ENCODE data around the gene OR5K3.

DNA sequence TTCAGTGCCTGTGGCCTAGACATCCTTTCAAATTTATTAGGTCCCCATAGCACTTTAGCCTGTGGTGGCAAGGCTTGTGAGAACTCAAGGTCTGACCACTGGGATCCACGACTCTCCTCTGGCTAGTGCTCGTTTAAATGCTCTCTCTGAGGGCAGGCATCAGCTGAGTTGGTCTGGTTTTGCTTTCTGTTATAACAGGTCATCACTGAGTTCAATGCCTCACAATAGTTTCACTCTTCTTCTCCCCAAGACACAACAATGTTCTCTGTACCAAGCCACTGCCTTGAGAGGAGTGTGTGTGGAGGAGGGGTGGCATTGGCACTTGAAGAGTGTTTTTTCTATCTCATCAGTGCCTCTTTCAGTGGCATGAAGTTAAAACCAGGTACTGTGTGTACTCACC, 29.2 kb upstream of the OR5K3 start:
- TF ChIP-seq, protein P1, sequence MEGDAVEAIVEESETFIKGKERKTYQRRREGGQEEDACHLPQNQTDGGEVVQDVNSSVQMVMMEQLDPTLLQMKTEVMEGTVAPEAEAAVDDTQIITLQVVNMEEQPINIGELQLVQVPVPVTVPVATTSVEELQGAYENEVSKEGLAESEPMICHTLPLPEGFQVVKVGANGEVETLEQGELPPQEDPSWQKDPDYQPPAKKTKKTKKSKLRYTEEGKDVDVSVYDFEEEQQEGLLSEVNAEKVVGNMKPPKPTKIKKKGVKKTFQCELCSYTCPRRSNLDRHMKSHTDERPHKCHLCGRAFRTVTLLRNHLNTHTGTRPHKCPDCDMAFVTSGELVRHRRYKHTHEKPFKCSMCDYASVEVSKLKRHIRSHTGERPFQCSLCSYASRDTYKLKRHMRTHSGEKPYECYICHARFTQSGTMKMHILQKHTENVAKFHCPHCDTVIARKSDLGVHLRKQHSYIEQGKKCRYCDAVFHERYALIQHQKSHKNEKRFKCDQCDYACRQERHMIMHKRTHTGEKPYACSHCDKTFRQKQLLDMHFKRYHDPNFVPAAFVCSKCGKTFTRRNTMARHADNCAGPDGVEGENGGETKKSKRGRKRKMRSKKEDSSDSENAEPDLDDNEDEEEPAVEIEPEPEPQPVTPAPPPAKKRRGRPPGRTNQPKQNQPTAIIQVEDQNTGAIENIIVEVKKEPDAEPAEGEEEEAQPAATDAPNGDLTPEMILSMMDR (IDR thresholded peaks at IDR 0.05; ENCODE audit: insufficient read depth, low read length): no peak
- TF ChIP-seq, protein P2, sequence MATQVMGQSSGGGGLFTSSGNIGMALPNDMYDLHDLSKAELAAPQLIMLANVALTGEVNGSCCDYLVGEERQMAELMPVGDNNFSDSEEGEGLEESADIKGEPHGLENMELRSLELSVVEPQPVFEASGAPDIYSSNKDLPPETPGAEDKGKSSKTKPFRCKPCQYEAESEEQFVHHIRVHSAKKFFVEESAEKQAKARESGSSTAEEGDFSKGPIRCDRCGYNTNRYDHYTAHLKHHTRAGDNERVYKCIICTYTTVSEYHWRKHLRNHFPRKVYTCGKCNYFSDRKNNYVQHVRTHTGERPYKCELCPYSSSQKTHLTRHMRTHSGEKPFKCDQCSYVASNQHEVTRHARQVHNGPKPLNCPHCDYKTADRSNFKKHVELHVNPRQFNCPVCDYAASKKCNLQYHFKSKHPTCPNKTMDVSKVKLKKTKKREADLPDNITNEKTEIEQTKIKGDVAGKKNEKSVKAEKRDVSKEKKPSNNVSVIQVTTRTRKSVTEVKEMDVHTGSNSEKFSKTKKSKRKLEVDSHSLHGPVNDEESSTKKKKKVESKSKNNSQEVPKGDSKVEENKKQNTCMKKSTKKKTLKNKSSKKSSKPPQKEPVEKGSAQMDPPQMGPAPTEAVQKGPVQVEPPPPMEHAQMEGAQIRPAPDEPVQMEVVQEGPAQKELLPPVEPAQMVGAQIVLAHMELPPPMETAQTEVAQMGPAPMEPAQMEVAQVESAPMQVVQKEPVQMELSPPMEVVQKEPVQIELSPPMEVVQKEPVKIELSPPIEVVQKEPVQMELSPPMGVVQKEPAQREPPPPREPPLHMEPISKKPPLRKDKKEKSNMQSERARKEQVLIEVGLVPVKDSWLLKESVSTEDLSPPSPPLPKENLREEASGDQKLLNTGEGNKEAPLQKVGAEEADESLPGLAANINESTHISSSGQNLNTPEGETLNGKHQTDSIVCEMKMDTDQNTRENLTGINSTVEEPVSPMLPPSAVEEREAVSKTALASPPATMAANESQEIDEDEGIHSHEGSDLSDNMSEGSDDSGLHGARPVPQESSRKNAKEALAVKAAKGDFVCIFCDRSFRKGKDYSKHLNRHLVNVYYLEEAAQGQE (IDR thresholded peaks at IDR 0.05; ENCODE audit: insufficient replicate concordance, low read depth): no peak
- TF ChIP-seq GABPA (IDR thresholded peaks at IDR 0.05; ENCODE audit: low read depth): no peak
- no peak for TF ChIP-seq POLR2AphosphoS5 (IDR thresholded peaks at IDR 0.05; ENCODE audit: low read depth)
- TF ChIP-seq SPI1 (IDR thresholded peaks at IDR 0.05; ENCODE audit: borderline replicate concordance, low read depth): no peak

All from HL-60 (cell line).